Measurements from ENCODE around the gene BICDL2.

BICDL2 gene

DNA sequence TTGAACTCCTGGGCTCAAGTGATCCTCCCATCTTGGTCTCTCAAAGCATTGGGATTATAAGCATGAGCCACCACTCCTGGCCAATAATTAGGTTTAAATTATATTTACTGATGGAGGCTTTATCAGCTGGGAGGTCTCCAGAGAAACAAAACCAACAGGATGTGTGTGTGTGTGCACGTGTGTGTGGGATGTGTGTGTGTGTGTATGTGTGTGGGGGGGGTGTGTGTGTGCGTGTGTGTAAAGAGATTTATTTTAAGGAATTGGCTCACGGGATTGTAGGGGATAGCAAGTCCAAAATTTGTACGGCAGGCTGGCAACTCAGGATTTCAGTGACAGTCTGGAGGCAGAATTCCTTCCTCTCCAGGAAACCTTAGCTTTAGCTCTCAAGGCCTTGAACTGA, 14.3 kb upstream of the BICDL2 start:
- no peak for DNase-seq (ENCODE audit: low read depth)
- no peak overlapping the region for H3K4me3 ChIP-seq (ENCODE audit: low read depth, low read length)

DNA sequence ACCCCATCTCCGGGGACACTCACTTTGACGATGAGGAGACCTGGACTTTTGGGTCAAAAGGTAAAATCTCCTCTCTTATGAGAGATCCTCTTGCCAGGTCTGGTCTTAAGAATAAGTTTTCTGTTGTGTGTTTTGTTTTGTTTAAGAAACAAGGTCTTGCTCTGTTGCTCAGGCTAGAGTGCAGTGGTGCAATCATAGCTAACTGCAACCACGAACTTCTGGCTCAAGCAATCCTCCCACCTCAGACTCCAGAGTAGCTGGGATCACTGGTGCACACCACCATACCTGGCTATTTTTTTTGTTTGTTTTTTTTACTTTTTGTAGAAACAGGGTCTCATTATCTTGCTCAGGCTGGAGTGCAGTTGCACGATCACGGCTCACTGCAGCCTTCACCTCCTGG, 13.7 kb upstream of the BICDL2 start:
- DNase-seq (ENCODE audit: low read depth): no peak
- H3K4me3 ChIP-seq (ENCODE audit: low read depth, low read length): no peak overlapping the region

DNA sequence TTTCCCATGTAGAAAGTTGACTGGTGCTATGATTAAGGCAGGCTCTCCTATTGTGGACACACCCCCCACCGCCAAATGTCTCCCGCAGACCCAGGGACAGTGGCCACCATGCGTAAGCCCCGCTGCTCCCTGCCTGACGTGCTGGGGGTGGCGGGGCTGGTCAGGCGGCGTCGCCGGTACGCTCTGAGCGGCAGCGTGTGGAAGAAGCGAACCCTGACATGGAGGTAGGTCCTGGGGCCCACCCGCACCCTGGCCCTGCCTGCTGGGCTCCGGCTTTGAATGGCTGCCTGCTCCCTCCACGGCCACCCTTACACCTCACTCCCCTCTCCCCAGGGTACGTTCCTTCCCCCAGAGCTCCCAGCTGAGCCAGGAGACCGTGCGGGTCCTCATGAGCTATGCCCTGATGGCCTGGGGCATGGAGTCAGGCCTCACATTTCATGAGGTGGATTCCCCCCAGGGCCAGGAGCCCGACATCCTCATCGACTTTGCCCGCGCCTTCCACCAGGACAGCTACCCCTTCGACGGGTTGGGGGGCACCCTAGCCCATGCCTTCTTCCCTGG, 13.3 kb upstream of the BICDL2 start:
- DNase-seq (ENCODE audit: low read depth): no peak

DNA sequence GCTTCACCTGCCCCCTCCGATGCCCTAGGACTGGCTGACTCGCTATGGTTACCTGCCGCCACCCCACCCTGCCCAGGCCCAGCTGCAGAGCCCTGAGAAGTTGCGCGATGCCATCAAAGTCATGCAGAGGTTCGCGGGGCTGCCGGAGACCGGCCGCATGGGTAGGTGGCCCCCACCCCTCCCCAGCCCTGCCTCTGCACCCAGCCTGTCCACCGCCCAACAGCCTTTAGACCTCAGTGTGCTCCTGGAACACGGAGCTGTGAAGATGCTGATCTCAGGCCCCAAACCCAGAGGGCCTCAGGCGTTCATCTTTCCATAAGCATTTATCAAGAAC, 10.6 kb upstream of the BICDL2 start:
- no peak overlapping the region for H3K4me3 ChIP-seq (ENCODE audit: low read depth, low read length)
- no peak for DNase-seq (ENCODE audit: low read depth)

More for the DNA sequence above, 13.3 kb upstream of the BICDL2 start:
- no peak overlapping the region for H3K4me3 ChIP-seq (ENCODE audit: low read depth, low read length)

DNA sequence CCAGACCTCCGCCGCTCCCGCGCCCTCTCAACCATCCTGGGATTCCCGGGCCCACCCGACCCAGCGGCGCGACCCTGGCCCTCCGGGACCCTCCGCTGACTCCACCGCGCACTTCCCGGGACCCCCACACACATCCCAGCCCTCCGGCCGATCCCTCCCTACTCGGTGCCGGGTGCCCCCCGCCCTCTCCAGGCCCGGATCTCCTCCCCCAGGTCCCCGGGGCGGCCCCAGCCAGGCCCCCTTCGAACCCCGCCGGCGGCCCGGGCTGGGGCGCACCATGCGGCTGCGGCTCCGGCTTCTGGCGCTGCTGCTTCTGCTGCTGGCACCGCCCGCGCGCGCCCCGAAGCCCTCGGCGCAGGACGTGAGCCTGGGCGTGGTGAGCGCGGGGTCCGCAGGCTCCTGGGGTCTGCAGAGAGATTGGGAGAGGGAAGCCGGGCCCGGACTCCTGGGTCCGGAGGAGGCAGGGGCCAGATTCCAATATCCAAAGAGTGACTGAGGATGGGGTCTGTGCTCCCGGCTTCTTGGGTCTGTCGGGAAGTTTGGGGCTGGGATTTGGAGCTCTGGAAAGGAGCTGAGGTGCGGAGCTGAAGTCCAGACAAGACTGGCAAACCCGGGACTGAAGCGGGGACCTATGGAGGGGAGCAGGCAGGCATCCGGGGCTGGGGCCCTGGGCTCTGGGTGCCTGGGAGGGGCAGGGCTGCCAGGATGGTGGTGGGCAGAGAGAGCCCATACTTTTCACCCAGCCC, 10.1 kb upstream of the BICDL2 start:
- H3K4me3 ChIP-seq (ENCODE audit: low read depth, low read length): peak overlapping the region; percentile 54
- no peak for DNase-seq (ENCODE audit: low read depth)

DNA sequence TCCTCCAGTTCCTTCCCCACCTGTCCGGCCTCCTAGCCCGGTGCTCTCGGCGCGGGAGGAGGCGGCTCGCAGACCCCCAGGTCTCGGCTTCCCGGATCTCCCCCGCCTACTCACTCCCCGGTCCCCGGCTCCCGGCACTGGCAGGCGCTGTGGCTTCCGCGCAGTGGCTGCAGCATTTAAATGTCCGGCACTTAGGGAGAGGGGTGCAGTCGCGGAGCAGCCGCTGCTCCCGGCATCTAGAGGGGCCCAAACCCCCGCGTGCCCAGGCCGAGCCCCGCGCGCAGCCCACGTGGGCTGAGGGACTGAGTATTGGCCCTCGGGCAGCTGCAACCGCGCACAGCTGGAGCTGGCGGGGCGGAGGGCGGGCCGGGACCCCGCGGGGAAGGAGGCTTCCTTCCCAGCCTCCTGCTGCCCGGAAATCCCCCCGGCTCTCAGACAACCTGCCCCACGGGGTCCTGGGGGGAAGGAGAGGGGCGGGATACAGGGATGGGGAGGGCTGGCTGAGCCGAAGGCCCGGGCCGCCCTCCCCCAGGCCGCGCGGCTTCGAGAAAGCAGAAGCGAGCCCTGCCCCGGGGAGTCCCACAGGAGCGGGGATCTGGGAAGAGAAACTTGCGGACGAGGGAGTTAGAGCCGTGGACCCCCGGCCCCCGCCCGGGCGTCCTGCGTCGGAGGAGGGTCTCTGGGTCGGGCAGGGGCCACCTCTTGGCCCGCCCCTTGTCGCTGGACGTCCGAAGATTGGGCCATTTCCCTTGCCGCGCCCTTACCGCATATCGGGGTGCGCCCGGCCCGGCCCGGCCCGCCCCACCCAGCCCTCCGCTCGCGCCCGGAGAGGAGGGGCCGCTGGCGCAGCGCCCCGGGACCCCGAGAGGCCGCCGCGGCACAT, 9.3 kb upstream of the BICDL2 start, which contains the start of gene MMP25:
TSS of gene MMP25 (plus strand) at position 804 of the 883 bp plus-strand sequence. CDS start 357 bp downstream, outside the sequence.
- no peak for DNase-seq (ENCODE audit: low read depth)
- H3K4me3 ChIP-seq (ENCODE audit: low read depth, low read length): peak within 1 kb of the TSS; percentile 54

DNA sequence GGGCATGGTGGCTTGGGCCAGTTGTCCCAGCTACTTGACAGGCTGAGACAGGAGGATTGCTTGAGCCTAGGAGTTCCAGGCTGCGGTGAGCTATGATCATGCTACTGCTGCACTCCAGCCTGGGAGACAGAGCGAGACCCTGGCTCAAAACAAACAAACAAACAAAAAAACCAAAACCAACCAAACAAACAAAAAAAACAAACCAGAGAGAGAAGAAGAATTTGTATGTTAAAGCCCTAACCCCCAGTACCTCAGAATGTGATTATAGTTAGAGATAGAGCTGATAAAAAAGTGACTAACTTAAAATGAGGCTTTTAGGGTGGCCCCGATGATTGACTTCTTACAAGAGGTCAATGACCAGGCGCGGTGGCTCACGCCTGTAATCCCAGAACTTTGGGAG, 8.0 kb upstream of the BICDL2 start:
- H3K4me3 ChIP-seq (ENCODE audit: low read depth, low read length): no peak overlapping the region
- DNase-seq (ENCODE audit: low read depth): no peak

DNA sequence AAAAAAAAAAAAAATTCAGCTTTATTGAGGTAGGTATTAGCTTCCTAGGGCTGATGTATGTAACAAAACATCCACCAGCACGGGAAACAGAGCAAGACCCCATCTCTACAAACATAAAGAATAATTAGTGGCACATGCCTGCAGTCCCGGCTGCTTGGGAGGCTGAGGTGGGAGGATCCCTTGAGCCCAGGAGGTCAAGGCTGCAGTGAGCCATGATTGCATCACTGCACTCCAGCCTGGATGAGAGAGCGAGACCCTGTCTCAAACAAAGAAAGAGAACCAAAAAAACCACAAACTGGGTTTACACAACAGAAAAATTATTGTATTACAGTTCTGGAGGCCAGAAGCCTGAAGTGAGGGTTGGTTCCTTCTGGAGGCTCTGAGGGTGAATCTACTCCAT, 5.6 kb upstream of the BICDL2 start:
- DNase-seq (ENCODE audit: low read depth): no peak

DNA sequence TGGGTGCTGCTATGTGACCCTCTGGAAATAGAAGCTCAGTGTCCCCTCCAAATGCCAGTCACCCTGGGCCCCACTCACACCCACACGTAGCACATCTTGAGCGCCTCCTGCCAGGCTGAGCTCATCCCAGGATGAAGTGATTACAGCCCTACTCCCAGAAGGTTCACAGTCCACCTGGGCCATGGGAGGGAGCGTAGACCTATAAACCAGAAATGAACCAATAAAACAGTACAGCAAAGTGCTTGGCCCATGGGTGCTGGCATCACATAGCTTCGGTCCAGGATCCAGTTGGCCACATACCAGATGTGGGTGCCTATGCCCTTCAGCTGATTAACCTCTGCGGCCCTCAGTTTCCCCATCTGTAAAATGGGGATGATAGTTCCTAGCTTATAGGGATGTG, 2.2 kb upstream of the BICDL2 start:
- no peak for DNase-seq (ENCODE audit: low read depth)

More for the DNA sequence above, 5.6 kb upstream of the BICDL2 start:
- no peak overlapping the region for H3K4me3 ChIP-seq (ENCODE audit: low read depth, low read length)

DNA sequence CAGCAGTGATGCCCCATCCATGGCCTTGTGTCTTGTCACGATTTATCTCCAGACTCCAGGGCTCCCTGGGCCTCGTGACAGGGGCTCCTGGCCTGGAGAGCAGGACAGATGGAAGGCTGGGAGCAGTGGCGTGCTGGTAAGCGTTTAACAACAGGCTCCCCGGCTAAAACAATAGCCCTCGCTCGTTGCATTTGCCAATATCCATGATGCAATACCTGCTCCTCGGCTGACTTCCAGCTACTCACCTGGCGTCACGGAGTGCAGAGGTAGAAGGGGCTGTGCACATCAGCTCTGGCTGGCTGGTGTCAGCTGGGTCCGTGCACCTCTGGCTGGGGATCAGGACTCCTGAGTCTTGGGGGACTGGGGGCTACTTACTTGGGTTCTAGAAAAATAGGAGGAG, 1.5 kb upstream of the BICDL2 start:
- H3K4me3 ChIP-seq (ENCODE audit: low read depth, low read length): no peak overlapping the region
- DNase-seq (ENCODE audit: low read depth): no peak

More for the DNA sequence above, 2.2 kb upstream of the BICDL2 start:
- H3K4me3 ChIP-seq (ENCODE audit: low read depth, low read length): no peak overlapping the region

DNA sequence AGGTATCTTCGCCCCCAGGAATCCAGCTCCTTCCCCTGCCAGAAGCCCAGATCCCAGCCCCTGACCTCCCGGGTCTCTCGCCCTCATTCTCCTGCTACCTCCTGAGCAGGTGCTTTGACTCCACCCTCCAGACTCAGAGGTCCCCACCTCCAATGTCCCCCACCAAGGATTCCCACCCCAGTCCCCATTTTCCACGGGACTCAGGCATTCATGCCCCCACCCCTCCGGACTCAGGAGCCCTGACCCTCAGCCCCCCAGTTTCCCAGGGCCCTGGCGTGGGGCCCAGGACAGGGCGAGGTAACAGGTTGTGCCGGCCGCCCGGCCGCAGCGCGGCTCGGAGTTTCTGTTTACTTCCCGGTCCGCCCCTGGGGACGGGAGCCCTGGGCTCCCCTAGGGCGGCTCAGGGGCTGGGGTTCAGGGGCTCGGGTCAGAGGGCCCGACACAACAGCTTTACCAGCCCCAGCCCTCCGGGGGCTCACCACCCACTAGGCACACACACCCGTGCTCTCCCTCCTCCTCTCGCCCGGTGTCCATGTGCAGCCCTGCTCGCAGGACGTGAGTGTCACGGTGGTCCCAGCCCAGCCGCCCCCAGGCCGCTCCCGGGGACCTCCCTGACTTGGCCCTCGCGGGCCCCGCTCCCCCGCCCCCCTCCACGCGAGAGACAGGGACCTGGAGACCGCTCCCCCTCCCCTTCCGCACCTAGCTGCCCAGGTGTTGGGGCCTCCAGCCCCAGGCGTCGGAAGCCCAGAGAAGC, 595 bp downstream of the BICDL2 start:
- no peak for DNase-seq (ENCODE audit: low read depth)
- H3K4me3 ChIP-seq (ENCODE audit: low read depth, low read length): no peak overlapping the region

DNA sequence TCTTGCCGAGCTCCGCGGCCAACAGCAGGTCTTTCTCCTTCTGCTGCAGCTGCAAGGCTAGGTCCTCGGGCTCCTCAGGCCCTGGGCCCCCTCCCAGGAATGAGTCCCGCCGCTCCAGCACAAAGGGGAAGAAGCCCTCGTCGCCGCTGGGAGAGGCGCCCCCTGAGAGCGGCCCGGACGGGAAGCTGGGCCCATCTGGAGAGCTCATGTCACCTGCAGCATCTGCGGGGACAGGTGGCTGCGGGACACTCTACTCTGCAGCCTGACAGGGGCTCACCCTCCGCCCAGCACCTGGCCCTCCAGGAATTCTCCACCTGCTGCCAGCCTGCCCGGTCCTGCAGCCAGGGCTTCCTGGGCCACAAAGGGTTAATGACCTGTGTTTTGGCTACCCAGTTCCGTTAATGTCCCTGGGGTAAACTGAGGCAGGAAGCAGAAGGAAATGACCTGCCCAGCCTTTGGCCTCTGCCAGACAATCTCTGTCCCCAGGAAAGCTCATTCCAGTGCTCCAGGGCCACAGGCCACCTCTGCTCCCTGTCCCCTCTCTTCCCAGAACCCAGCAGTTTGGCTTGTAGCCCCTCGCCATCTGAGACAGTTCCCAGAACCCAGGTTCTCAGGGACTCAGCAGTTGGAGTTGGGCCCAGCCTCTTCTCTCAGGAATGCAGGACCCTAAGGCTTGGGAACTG, 1.3 kb downstream of the BICDL2 start:
- no peak for DNase-seq (ENCODE audit: low read depth)
- H3K4me3 ChIP-seq (ENCODE audit: low read depth, low read length): no peak overlapping the region

DNA sequence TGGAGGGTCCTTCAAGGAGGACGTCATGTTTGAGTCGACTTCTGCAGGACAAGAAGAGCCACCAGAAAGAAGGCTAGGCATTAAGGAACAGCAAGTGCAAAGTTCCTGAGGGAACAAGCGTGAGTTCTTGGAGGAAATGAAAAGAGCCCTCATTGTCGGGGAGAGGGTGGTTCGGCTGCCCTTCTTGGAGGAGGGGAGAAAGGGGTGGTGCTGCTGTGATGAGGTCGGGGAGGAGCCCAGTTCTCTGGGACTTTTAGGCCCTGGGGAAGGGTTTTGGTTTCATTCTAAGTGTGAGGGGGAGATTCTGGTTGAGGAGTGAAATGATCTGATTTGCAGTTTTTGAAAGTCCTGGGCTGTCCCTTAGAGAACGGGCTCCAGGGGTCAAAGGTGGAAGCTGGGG, 4.1 kb downstream of the BICDL2 start:
- H3K4me3 ChIP-seq (ENCODE audit: low read depth, low read length): no peak overlapping the region
- no peak for DNase-seq (ENCODE audit: low read depth)

DNA sequence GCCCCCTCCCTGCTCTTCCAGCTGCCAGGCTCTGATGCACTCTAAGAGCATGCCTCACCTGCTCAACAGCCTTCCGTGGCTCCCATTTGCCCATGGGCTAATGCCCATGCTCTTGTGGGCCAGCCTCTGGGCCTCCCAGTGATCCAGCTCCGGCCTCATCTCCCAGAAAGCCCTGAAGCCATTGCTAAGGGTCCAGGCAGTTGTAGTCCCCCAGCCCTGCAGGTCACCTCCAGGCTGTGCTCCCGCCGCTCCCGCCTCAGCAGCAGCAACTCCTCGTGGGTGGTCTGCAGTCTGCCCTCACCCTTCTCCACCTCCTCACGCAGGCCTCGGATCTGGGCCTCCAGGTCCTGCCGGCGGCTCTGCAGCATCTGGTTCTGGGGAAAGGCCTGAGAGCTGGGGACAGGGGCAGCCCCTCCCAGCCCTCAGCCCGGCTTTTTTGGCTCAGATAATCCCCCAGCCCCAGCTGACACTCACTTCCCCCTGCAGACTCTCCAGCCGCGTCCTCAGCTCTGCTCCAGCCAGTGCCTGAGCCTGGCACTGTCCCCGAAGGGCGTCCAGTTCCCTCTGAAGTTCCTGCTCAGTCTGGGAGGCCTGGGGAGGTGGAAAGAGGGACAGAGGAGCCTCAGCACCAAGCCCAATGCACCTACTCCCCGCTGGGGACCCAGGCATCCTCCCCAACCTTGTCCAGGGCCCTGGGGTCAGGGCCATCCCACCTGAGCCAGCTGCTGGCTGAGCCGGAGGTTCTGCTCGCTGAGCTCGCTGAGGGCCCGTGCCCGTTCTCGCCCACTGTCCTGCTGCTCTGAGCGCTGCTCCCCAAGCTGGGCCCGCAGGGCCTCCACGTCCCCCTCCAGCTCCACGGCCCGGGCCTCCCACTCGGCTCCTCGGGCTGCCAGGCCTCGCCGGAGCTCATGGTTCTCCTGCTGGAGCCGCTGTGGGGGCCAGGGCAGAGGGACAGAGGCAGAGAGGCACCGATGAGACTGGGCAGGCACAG, 6.2 kb downstream of the BICDL2 start:
- no peak for DNase-seq (ENCODE audit: low read depth)

DNA sequence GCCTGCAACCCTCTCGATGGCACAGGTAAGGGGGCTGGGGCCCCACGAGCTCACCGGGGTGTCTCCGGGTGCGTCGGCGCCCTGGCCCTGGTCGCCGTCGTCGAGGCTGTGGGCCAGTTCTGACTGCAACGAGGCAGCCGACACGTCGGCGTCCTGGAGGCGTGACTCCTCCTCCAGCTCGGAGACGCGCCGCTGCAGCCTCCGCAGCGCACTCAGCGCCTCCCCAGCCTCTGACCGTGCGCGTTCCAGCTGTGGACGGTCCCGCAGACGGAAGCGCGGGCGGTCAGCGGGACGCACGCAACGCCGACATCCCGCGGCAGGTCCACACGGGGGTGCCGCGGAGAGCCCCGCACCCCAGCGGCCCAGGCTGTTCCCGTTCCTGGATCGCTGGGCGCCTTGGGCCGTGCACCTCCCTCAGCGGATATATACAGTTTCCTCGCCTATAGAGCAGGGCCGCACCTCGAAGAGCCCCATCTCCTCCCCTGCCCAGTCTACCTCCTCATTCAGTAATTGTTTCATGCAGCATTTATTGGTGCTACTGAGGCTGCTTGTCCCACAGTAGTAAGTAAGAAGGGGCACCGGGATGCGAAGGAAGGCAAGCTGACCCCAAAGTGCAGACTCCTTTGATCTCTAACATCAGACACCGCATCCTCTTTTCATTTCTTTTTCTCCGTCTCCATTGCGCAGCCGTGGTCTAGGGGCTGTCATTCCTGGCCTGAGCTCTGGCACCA, 7.1 kb downstream of the BICDL2 start:
- DNase-seq (ENCODE audit: low read depth): no peak
- H3K4me3 ChIP-seq (ENCODE audit: low read depth, low read length): peak overlapping the region; percentile 30

More for the DNA sequence above, 6.2 kb downstream of the BICDL2 start:
- H3K4me3 ChIP-seq (ENCODE audit: low read depth, low read length): no peak overlapping the region

DNA sequence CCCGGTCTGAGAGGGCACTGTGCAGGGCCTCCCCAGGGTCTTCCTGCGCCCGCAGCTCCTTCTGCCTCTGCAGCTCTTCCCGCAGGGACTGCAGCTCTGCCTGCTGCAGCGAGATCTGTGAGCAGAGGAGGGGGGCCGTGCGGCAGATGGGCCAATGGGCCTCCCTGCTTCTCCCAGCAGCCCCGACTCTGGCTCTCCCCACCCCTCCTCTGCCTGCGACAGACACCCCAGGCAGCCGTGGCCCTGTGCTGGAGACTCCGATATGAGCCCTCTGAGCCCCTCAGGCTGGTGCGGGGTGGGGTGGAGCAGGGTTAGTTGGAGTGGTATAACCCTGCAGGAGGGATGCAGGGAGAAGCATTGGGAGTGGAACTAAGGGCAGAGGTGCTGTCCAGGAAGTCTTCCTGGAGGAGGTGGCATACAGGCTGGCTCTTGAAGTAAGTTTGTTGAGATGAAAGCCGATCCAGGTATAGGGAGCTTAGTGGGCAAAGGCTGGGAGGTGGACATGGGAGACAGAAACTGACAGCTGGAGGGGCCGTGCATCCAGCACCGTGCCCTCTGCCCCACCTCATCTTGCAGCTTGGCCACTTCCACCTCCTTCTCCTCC, 7.9 kb downstream of the BICDL2 start:
- no peak for DNase-seq (ENCODE audit: low read depth)

More for the DNA sequence above, 7.9 kb downstream of the BICDL2 start:
- H3K4me3 ChIP-seq (ENCODE audit: low read depth, low read length): no peak overlapping the region
